T-helper 2 cell treated with Interferon-gamma antibody and Interleukin-4, amounts not matched to agents 5 μg/mL and 100 μg/mL, for 36 hours (primary cell): ENCODE measurements around the gene B4GALNT2.

Source experiments
- DNase-seq: peaks from one replicate; pipeline ENCODE4 v3.0.0; 2021; ENCODE audit warnings: low spot score
- H3K27ac Mint-ChIP-seq: one replicate; pipeline ENCODE4 v1.8.0; 2021; ENCODE audit warnings: mild to moderate bottlenecking, mixed read lengths
- H3K27me3 Mint-ChIP-seq: one replicate; pipeline ENCODE4 v1.8.0; 2021; ENCODE audit warnings: low read depth, mixed read lengths
- H3K36me3 Mint-ChIP-seq: one replicate; pipeline ENCODE4 v1.8.0; 2021; ENCODE audit warnings: low read depth, mixed read lengths
- H3K4me1 Mint-ChIP-seq: one replicate; pipeline ENCODE4 v1.8.0; 2021; ENCODE audit warnings: low read depth, mixed read lengths
- H3K4me3 Mint-ChIP-seq: one replicate; pipeline ENCODE4 v1.8.0; 2022; ENCODE audit warnings: mild to moderate bottlenecking, moderate library complexity, mixed read lengths
- H3K9me3 Mint-ChIP-seq: one replicate; pipeline ENCODE4 v1.8.0; 2021; ENCODE audit warnings: mixed read lengths

B4GALNT2 gene

DNA sequence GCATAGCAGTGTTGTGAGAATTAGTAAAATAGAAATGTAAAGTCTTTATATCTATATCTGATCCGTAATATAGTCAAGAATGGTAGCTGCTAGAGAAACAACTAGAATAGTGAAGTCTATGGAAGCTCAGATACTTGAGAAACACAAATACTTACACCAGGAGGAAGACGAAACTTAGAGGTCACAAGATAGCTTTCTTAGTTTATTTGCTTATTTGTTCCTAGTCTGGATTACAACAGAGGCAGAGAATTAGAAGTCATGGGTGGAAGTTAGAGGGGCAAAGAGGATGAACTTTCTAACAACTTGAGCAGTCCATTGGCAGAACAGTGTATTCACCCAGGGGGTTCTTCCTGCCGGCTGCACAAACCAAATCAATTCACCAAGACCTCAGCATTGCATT, 64.0 kb downstream of the B4GALNT2 start:
- no peak overlapping the region for H3K27ac Mint-ChIP-seq
- DNase-seq, result no peak
- peaks cover 38% of the 10 kb centered on the region for H3K4me1 Mint-ChIP-seq
- H3K4me3 Mint-ChIP-seq, result no peak overlapping the region
- no peaks in the 10 kb centered on the region for H3K36me3 Mint-ChIP-seq
- peaks cover 5% of the 10 kb centered on the region for H3K27me3 Mint-ChIP-seq
- H3K9me3 Mint-ChIP-seq, result no peaks in the 10 kb centered on the region

DNA sequence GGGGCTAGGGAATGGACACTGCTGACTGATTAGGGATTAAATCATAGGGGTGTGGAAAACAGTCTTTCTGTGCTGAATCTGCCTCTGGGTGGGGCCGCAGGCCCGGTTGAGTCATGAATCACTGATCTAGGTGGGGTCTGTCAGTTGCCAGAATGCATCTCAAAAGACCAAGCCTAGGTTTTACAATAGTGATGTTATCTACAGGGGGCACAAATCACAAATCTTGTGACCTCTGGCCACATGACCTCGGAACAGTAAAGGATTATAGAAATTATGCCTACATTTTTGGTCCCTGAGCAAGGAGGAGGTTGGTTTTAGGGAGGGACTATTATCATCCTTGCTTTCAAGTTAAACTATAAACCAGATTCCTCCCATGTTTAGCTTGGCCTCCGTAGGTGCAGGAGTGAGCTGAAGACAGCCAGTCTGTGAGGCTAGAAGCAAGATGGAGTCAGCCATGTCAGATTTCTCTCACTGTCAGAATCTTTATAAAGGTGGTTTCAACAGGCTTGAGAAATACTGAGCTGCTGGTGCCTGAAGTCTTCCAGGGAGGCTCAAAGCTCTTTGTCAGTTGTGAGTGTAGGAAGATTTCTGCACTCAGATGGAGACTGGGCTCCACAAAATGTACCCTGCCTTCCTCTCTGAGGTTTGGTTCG, 64.9 kb downstream of the B4GALNT2 start:
- peaks cover 2% of the 10 kb centered on the region for H3K27me3 Mint-ChIP-seq
- peaks cover 35% of the 10 kb centered on the region for H3K4me1 Mint-ChIP-seq
- H3K36me3 Mint-ChIP-seq, result no peaks in the 10 kb centered on the region
- DNase-seq, result no peak
- no peak overlapping the region for H3K4me3 Mint-ChIP-seq
- H3K27ac Mint-ChIP-seq, result no peak overlapping the region
- H3K9me3 Mint-ChIP-seq, result no peaks in the 10 kb centered on the region

DNA sequence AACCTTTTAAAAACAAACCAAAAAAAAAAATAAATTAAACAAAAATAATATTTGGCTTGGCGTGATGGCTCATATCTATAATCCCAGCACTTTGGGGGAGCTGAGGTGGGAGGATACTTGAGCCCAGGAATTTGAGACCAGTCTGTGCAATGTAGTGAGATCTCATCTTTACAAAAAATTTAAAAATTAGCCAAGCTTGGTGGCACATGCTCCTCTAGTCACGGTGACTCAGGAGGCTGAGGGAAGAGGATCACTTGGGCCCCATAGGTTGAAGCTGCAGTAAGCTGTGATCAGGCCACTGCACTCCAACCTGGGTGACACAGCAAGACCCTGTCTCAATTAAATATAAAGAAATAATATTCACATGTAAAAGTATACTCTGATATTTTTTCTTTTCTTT, 65.6 kb downstream of the B4GALNT2 start:
- Mint-ChIP-seq H3K27me3 (no peaks in the 10 kb centered on the region), H3K4me1 (peaks cover 34% of the 10 kb centered on the region), H3K36me3 (no peaks in the 10 kb centered on the region), H3K4me3 (no peak overlapping the region), H3K9me3 (no peaks in the 10 kb centered on the region), H3K27ac (no peak overlapping the region)
- no peak for DNase-seq

DNA sequence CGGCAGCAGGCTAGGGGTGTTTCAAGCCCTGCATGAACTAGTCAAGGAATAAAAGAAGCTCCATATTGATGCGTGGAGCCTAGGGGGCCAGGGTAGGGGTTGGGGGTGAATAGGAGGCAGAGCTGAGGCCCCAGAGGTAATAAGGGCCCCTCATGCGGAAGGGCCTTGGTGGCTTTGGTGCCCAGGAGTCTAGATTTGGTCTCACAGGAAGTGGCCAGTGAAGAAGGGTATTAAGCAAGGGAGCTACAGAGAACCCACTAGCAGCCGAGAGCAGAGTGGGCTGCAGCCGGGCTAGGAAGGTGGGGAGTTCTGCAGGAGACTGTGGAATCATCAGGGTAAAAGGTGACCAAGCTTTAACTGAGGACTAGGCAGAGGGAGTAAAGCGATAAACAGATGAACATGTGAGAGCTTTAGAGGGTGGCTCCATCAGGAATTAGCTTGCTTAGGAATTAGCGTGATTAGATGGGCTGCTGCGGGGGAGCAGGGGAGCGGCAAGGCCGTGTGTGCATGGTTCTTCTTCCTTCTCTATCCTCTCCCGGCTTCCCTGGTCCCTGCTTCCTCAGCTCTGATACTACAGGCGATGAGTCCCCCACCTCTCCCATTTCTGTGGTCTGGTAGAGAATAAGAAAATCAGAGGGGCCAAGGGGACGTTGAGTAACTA, 68.0 kb downstream of the B4GALNT2 start:
- Mint-ChIP-seq H3K4me3 (no peak overlapping the region), H3K4me1 (peaks cover 20% of the 10 kb centered on the region), H3K9me3 (no peaks in the 10 kb centered on the region), H3K27me3 (no peaks in the 10 kb centered on the region), H3K36me3 (no peaks in the 10 kb centered on the region), H3K27ac (no peak overlapping the region)
- DNase-seq, result no peak

DNA sequence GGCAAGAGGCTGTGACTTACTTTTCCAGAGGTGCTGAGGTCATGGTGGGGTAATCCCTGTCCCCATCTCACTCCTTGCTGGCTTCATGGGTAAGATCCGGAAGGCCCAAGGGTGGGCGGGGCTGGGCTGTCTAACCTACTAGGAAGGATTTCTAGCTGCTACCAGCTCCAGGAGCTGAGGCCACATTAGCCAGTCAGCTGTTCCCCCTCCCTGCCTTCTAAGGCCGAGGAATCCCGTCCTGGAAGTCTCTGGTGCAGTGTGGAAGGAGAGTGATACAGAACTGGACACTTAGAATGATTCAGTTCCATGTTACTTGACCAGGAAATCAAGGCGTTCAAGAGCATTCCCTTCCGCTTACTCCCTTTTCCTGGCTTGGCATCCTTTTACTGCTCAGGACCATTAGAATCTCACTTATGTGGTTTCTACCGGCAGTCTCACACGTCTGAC, 68.9 kb downstream of the B4GALNT2 start:
- Mint-ChIP-seq H3K4me1 (peaks cover 10% of the 10 kb centered on the region), H3K9me3 (no peaks in the 10 kb centered on the region), H3K36me3 (no peaks in the 10 kb centered on the region), H3K27me3 (no peaks in the 10 kb centered on the region), H3K27ac (no peak overlapping the region), H3K4me3 (no peak overlapping the region)
- DNase-seq, result no peak

DNA sequence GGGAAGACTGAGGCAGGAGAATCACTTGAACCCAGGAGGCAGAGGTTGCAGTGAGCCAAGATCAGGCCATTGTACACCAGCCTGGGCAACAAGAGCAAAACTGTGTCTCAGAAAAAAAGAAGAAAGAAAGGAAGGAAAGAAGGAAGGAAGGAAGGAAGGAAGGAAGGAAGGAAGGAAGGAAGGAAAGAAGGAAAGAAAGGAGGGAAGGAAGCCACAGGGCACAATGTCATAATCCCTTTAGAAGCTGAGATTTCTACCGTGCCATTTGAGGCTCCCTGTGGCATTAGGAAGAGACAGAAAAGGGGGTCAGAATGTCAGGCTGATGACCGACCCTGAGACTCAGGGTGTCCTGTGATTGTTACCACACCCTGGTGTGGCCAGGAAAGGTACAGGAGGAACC, 71.2 kb downstream of the B4GALNT2 start:
- Mint-ChIP-seq H3K4me3 (no peak overlapping the region), H3K36me3 (no peaks in the 10 kb centered on the region), H3K27ac (no peak overlapping the region), H3K4me1 (peaks cover 8% of the 10 kb centered on the region), H3K9me3 (no peaks in the 10 kb centered on the region), H3K27me3 (no peaks in the 10 kb centered on the region)
- DNase-seq, result no peak

DNA sequence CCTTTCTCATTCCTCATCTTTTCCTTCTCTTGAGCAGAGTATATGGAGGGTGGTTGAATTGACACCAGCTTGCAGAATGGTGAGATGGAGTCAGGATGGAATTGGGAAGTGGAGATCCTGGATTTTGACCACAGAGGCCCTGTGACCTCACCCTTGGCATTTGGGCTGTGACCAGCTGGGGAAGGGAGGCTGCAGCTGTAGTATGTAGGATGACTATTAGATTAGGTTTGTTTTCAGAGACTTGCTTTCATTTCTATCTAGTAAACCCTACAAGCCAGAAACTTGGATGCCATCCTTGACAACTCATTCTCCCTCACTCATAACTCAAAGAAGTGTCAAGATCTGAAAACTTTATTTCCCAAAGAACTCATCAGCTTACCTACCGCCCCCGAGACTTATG, 71.9 kb downstream of the B4GALNT2 start:
- H3K4me1 Mint-ChIP-seq, result peaks cover 16% of the 10 kb centered on the region
- H3K4me3 Mint-ChIP-seq, result no peak overlapping the region
- H3K36me3 Mint-ChIP-seq, result no peaks in the 10 kb centered on the region
- no peaks in the 10 kb centered on the region for H3K9me3 Mint-ChIP-seq
- no peaks in the 10 kb centered on the region for H3K27me3 Mint-ChIP-seq
- H3K27ac Mint-ChIP-seq, result no peak overlapping the region
- no peak for DNase-seq

DNA sequence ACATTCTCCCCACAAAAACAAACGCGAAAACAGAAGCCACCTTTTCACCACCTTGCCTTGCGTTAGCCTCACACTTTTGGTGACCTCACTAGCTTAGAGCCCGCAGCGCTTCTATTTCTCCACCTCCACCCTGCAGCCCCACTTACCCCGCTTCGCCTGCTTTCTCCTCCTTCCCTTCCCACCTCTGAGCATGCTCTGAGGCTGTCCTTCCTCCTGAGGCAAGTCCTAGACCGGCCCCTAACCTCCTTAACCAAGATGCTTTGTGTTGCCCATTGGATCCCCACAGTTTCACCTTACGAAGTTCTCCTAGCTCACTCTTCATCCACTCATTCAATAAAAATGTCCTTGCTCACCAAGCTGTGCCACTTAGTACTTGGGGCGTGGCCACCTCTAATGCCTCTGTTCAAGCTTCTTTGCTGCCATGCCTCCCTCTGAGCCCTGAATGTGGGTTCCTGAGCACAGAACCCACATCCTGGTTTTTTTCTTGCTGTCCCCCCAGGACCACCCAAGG, 76.5 kb downstream of the B4GALNT2 start:
- H3K4me3 Mint-ChIP-seq, result peak overlapping the region; percentile 95
- H3K27me3 Mint-ChIP-seq, result no peaks in the 10 kb centered on the region
- H3K4me1 Mint-ChIP-seq, result peaks cover 48% of the 10 kb centered on the region
- peak overlapping the region; percentile 67 for H3K27ac Mint-ChIP-seq
- peaks cover 19% of the 10 kb centered on the region for H3K36me3 Mint-ChIP-seq
- no peak for DNase-seq
- H3K9me3 Mint-ChIP-seq, result no peaks in the 10 kb centered on the region

DNA sequence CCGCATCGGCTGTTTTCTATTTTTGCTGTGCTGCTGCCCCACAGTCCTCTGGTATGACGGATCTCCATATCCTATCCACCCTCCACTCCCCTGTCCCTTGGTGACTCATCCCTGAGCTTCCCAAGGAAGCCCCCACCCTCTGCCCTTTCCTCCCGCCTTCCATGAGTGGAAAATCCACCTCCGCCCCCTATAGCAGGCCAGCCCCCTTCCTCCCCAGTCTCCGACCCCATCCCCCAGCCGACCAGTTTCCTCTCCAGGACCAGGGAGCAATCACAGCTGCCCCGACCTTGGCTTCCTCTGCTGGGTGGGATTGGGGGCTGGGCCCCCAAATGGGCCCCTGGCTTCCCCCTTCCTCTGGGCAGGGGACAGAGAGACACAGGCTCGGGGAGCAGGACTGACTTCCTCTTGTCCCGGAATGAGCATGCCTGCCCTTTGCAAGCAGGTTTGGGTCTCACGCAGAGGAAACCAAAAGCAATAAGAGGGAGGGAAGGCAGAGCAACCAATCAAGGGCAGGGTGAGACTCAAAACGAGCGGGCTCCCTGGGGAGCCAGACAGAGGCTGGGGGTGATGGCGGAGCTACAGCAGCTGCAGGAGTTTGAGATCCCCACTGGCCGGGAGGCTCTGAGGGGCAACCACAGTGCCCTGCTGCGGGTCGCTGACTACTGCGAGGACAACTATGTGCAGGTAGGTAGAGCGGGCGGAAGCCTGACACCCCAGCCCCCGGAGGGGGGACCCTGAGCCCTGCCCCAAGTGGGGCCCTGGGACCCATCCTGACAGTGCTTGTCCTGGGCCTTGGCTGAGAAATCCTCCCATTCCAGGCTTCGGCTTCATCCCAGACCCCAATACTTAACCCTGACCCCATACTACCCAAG, 77.8 kb downstream of the B4GALNT2 start, which contains the start of the genes ABI3 and GNGT2:
TSS of gene ABI3 (plus strand) at position 550 of the 872 bp plus-strand sequence. CDS start at position 568, 18 bp downstream.
TSS of gene GNGT2 (minus strand) at position 417 of the 872 bp plus-strand sequence. CDS start 3,152 bp downstream, outside the sequence.
- Mint-ChIP-seq H3K4me3 (peak within 1 kb of the TSS; percentile 95), H3K27ac (peak within 1 kb of the TSS; percentile 87), H3K36me3 (peaks cover 26% of the 10 kb centered on the region), H3K9me3 (no peaks in the 10 kb centered on the region), H3K27me3 (no peaks in the 10 kb centered on the region), H3K4me1 (peaks cover 55% of the 10 kb centered on the region)
- peak; percentile 69 for DNase-seq

DNA sequence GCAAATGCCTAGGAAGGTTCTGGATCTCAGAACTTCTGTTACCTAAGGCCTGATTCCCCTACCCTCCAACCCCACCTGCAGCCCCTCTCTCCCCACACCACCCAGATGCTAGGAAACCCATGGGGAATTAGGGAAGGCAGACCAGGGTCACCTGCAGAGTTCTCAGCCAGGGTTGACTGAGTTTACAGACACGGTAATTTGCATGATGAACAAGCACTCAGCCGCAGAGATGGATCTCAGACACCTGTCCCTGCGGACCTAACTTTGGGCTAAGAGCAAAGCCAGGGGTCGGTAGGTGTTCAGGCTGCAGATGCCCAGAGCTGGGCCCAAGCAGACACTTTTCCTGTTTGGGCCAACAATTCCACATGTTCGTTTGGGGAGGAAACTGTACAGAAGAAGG, 80.8 kb downstream of the B4GALNT2 start:
- Mint-ChIP-seq H3K4me3 (peak overlapping the region; percentile 95), H3K27ac (no peak overlapping the region), H3K4me1 (peaks cover 75% of the 10 kb centered on the region), H3K9me3 (no peaks in the 10 kb centered on the region), H3K27me3 (no peaks in the 10 kb centered on the region), H3K36me3 (peaks cover 47% of the 10 kb centered on the region)
- DNase-seq, result no peak

DNA sequence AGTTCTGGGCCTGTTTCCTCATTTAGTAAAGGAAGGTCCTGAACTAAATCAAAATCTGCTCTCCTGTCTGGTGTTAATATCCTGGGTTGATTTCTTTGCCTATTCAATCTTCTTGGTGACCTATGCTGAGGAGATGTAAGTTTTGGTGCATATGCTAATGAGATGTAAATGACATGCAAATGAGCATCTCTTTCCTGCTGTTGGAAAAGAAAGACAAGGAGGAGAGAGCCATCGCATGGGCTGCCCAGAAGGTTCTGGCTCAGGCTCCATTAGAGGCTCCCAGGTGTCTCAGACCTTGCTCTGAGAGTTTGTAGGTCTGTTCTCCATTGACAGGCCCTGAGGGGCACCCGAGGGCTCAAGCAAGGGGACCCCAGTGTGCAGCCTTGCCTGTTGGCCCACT, 81.3 kb downstream of the B4GALNT2 start:
- no peak overlapping the region for H3K27ac Mint-ChIP-seq
- no peaks in the 10 kb centered on the region for H3K9me3 Mint-ChIP-seq
- H3K27me3 Mint-ChIP-seq, result no peaks in the 10 kb centered on the region
- DNase-seq, result no peak
- peak overlapping the region; percentile 69 for H3K4me3 Mint-ChIP-seq
- H3K36me3 Mint-ChIP-seq, result peaks cover 48% of the 10 kb centered on the region
- H3K4me1 Mint-ChIP-seq, result peaks cover 74% of the 10 kb centered on the region

DNA sequence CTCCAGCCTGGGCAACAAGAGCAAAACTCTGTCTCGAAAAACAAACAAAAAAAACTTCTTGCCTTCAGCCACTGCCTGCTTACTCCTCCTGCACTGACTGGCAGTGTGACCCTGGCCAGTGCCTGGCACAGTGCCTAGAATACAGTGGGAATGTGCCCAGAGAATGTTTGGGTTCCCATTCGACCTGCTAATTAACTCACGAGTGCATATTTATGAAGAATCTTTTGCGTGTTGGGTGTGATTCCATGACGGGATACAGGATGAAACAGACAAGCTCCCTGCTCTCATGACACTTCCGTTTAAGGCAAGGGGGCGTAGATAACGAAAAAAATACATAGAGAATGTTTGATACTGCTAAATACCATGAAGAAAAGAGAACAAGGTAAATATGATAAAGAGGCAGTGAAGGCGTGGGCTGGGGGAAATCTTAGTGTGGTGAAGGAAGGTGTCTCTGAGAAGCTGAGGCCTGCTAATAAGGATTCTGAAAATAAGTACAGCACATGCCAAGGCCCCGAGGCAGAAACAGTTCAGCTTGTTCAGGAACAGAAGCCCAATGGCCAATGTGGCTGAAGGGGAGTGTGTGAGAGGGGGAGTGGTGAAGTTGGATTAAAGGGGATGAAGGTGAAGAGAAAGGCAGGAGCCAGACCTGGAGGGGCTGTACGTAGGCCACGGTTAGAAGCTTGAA, 82.2 kb downstream of the B4GALNT2 start:
- H3K27ac Mint-ChIP-seq, result peak overlapping the region; percentile 71
- H3K4me1 Mint-ChIP-seq, result peaks cover 67% of the 10 kb centered on the region
- H3K27me3 Mint-ChIP-seq, result no peaks in the 10 kb centered on the region
- peaks cover 53% of the 10 kb centered on the region for H3K36me3 Mint-ChIP-seq
- no peaks in the 10 kb centered on the region for H3K9me3 Mint-ChIP-seq
- H3K4me3 Mint-ChIP-seq, result peak overlapping the region; percentile 69
- DNase-seq, result no peak

DNA sequence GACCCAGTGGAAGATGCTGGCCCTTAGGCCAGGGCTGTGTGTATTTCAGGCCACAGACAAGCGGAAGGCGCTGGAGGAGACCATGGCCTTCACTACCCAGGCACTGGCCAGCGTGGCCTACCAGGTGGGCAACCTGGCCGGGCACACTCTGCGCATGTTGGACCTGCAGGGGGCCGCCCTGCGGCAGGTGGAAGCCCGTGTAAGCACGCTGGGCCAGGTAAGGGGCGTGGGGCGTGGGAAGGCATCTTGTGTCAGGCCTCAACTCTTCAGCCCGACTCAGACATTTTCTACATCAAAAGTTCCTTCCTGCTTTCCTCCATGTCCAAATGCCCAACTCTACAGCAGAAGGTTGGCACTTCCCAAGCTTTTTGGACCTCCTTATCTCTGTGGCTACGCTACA, 83.9 kb downstream of the B4GALNT2 start:
- H3K27ac Mint-ChIP-seq, result peak overlapping the region; percentile 70
- H3K4me3 Mint-ChIP-seq, result peak overlapping the region; percentile 77
- no peaks in the 10 kb centered on the region for H3K9me3 Mint-ChIP-seq
- no peaks in the 10 kb centered on the region for H3K27me3 Mint-ChIP-seq
- peaks cover 56% of the 10 kb centered on the region for H3K4me1 Mint-ChIP-seq
- no peak for DNase-seq
- H3K36me3 Mint-ChIP-seq, result peaks cover 50% of the 10 kb centered on the region
